ENCODE data around the gene ANTXR2. TPM values are rescaled to one million over a fixed set of nuclear protein-coding genes. Genes with fewer than 3 reads are reported as not detected.

The ANTXR2 gene
- total and polyA plus RNA-seq, 2 of the 8 experiments (the other 6 are each of a cell fraction or from before 2014, with no cell fraction given), result 1.1 to 7.5 TPM

GRCh38 chr4:79948739-79949138 is 124.3 kb downstream of the ANTXR2 start (continued):
- TF ChIP-seq BACH1 (IDR thresholded peaks at IDR 0.05; ENCODE audit: low read length) (no peak), NRF1 (IDR thresholded peaks at IDR 0.05; ENCODE audit: low read depth, low read length) (no peak), MAX (IDR thresholded peaks at IDR 0.05) (no peak), PHF8 (conservative IDR thresholded peaks at IDR 0.05; ENCODE audit: low read depth, low read length) (no peak), POLR2A (IDR thresholded peaks at IDR 0.05; ENCODE audit: control extremely low read depth in 1 of 2, low read depth in 2 of 2, low read length in 2 of 2) (no peak)

Data from H1 (cell line).